HG03045 (cell line): ENCODE results near the gene SLC17A8.

Experiments used
- ATAC-seq: cut with Tn5 transposase; IDR thresholded peaks from one replicate; pipeline ENCODE4 v1.9.1; 2021; ENCODE audit warnings: mild to moderate bottlenecking, moderate library complexity; ENCODE audit not compliant: unreplicated experiment

Gene SLC17A8

GRCh38 chr12:100368066-100368465, 11.2 kb downstream of the SLC17A8 start:
- ATAC-seq: no peak

- no peak for ATAC-seq
These were observed 14.3 kb downstream of the SLC17A8 start for GRCh38 chr12:100371146-100371545.

- no peak for ATAC-seq
These were observed 16.2 kb downstream of the SLC17A8 start for GRCh38 chr12:100372853-100373640.

GRCh38 chr12:100375038-100375735, 18.3 kb downstream of the SLC17A8 start:
- ATAC-seq: no peak

- no peak for ATAC-seq
These were observed 19.3 kb downstream of the SLC17A8 start for GRCh38 chr12:100376161-100376560.

GRCh38 chr12:100381379-100381778, 24.5 kb downstream of the SLC17A8 start:
- ATAC-seq: no peak

GRCh38 chr12:100382338-100382737, 25.5 kb downstream of the SLC17A8 start:
- ATAC-seq: no peak

GRCh38 chr12:100383586-100384558, 27.0 kb downstream of the SLC17A8 start:
- ATAC-seq: no peak

GRCh38 chr12:100384559-100384935, 27.7 kb downstream of the SLC17A8 start:
- no peak for ATAC-seq

- ATAC-seq: no peak
These were observed 31.5 kb downstream of the SLC17A8 start for GRCh38 chr12:100388382-100388781.

GRCh38 chr12:100391856-100392255, 35.0 kb downstream of the SLC17A8 start:
- no peak for ATAC-seq

GRCh38 chr12:100393200-100393599, 36.3 kb downstream of the SLC17A8 start:
- ATAC-seq: no peak

- no peak for ATAC-seq
These were observed 38.9 kb downstream of the SLC17A8 start for GRCh38 chr12:100395811-100396210.

GRCh38 chr12:100398307-100398706, 41.4 kb downstream of the SLC17A8 start:
- no peak for ATAC-seq

GRCh38 chr12:100399095-100399494, 42.2 kb downstream of the SLC17A8 start:
- ATAC-seq: no peak

- no peak for ATAC-seq
These were observed 44.8 kb downstream of the SLC17A8 start for GRCh38 chr12:100401660-100402059.

- ATAC-seq: no peak
These were observed 45.9 kb downstream of the SLC17A8 start for GRCh38 chr12:100402763-100403162.

- ATAC-seq: no peak
These were observed 46.6 kb downstream of the SLC17A8 start for GRCh38 chr12:100403446-100403845.

- no peak for ATAC-seq
These were observed 48.0 kb downstream of the SLC17A8 start for GRCh38 chr12:100404769-100405407.

- ATAC-seq: no peak
These were observed 56.1 kb downstream of the SLC17A8 start for GRCh38 chr12:100413001-100413400.

GRCh38 chr12:100414739-100415138, 57.9 kb downstream of the SLC17A8 start:
- no peak for ATAC-seq
